ENCODE results near the gene EIF2S1. TPM values are rescaled to one million over a fixed set of nuclear protein-coding genes. Genes with fewer than 3 reads are reported as not detected.
"Not testable (repeated sequence)": the region's sequence is repeated elsewhere in the genome, so short reads cannot be mapped to it uniquely, and the experiment has no call there.

Gene EIF2S1
- total RNA-seq (2014; rRNA removed; shearing (Covaris generic); ENCODE audit: low replicate concordance) = 171 and 266 TPM in 2 replicates

DNA sequence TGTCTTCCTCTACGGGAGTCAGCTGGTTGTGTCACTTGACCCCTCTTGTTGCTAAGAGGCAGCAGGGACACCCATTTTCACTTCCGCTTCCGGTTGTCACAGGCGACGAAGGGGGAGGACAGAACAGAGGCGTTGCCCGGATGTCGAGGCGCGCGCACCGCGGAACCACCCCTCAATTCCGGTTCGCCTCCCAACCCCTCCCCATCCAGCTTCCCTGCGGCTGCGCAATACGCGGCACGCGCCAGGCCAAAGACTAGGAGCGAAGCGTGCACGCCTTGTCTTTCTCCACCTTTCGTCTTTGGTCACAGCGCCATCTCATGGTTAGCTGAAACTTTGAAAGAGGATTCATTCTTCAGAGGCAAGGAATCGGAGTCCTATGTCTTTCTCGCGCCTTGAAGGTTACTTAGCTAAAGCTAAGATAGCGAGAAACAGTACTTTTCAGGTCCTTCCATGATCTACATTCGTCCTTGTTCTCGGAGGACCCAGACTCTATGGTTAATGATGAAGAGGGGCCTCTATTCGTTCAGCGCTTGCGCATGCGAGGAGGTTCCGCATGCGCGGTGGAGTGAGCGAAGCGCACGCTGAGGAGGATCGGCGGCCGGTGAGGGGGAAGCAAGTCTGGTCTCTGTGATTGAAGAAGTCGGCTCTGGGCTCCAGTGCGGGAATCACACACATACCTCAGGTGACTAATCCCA lies at the start of gene EIF2S1, which contains the start of gene ATP6V1D:
Gene EIF2S1 (plus strand): TSS at position 554 of the 695 bp plus-strand sequence. CDS start 4,440 bp downstream, outside the sequence.
Gene ATP6V1D (minus strand): TSS at position 30 of the 695 bp plus-strand sequence. CDS start 106 bp downstream, outside the sequence.
- Histone ChIP-seq H3K27me3 (ENCODE audit: low read length) (no peaks in the 10 kb centered on the region), H3K36me3 (ENCODE audit: insufficient read depth, low read length) (peaks cover 34% of the 10 kb centered on the region), H2AFZ (ENCODE audit: low read length) (peak within 1 kb of the TSS; percentile 97), H3K9me3 (ENCODE audit: low read length) (no peaks in the 10 kb centered on the region), H4K20me1 (ENCODE audit: insufficient read depth, low read depth, low read length) (peaks cover 33% of the 10 kb centered on the region), H3K9me2 (replicated peaks; ENCODE audit: insufficient read depth, low read length) (no peaks in the 10 kb centered on the region), H3K4me1 (ENCODE audit: low read length) (peaks cover 55% of the 10 kb centered on the region), H3K4me3 (ENCODE audit: low read length) (peak within 1 kb of the TSS; percentile 78), H3K79me2 (ENCODE audit: low read length) (peaks cover 95% of the 10 kb centered on the region), H3K9ac (ENCODE audit: low read length) (peak within 1 kb of the TSS; percentile 92), H3K4me2 (ENCODE audit: low read depth, low read length, poor library complexity, severe bottlenecking) (peak within 1 kb of the TSS; percentile 88), H3K27ac (ENCODE audit: low read length) (peak within 1 kb of the TSS; percentile 87)
- DNase-seq = peak; percentile 100

DNA sequence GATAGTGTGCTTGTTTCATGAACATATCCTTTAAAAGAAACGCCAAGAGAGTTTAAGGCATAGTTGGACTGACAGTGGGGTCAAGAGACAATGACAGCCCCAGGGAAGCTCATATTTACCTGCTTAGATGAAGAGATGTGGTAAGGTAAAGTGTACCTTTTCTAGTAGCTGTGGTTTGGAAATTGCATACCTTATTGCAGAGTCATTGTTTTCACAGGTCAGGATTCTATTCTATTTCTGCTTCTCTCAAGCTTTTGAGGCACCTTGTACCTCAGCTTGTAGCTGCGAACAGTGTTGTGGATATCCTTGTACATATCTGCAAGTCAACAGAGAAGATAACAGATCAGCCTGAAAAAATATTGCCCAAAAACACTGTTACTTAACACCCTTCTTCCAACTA lies 48.3 kb upstream of the EIF2S1 start:
- Histone ChIP-seq H2AFZ (ENCODE audit: low read length) (no peak overlapping the region), H3K4me3 (ENCODE audit: low read length) (no peak overlapping the region), H3K9ac (ENCODE audit: low read length) (no peak overlapping the region), H3K36me3 (ENCODE audit: insufficient read depth, low read length) (no peaks in the 10 kb centered on the region), H4K20me1 (ENCODE audit: insufficient read depth, low read depth, low read length) (no peaks in the 10 kb centered on the region), H3K4me1 (ENCODE audit: low read length) (no peaks in the 10 kb centered on the region), H3K4me2 (ENCODE audit: low read depth, low read length, poor library complexity, severe bottlenecking) (no peak overlapping the region), H3K27me3 (ENCODE audit: low read length) (no peaks in the 10 kb centered on the region), H3K27ac (ENCODE audit: low read length) (no peak overlapping the region), H3K79me2 (ENCODE audit: low read length) (no peaks in the 10 kb centered on the region), H3K9me2 (replicated peaks; ENCODE audit: insufficient read depth, low read length) (no peaks in the 10 kb centered on the region), H3K9me3 (ENCODE audit: low read length) (no peaks in the 10 kb centered on the region)
- DNase-seq = no peak

DNA sequence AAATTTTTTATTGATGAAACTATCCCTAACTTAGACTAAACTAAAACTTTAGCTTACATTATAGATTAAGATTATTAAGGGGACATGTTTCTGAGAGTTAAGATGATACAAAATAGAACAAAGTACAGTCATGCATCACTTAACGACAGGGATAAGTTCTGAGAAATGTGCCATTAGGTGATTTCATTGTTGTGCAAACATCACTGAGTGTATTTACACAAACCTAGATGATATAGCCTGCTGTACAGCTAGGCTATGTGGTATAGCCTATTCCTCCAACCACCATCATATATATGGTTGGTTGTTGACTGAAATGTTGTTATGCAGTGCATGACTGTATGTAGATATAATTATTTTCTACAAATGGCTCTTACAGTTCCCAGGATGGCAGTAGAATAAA lies 47.0 kb upstream of the EIF2S1 start:
- H3K79me2 ChIP-seq (ENCODE audit: low read length) = no peaks in the 10 kb centered on the region
- no peaks in the 10 kb centered on the region for H3K9me2 ChIP-seq (replicated peaks; ENCODE audit: insufficient read depth, low read length)
- no peak overlapping the region for H3K27ac ChIP-seq (ENCODE audit: low read length)
- no peak overlapping the region for H3K9ac ChIP-seq (ENCODE audit: low read length)
- H2AFZ ChIP-seq (ENCODE audit: low read length) = no peak overlapping the region
- H3K36me3 ChIP-seq (ENCODE audit: insufficient read depth, low read length) = no peaks in the 10 kb centered on the region
- DNase-seq = no peak
- H3K4me1 ChIP-seq (ENCODE audit: low read length) = no peaks in the 10 kb centered on the region
- H3K4me3 ChIP-seq (ENCODE audit: low read length) = no peak overlapping the region
- no peaks in the 10 kb centered on the region for H4K20me1 ChIP-seq (ENCODE audit: insufficient read depth, low read depth, low read length)
- H3K4me2 ChIP-seq (ENCODE audit: low read depth, low read length, poor library complexity, severe bottlenecking) = no peak overlapping the region
- no peaks in the 10 kb centered on the region for H3K9me3 ChIP-seq (ENCODE audit: low read length)
- no peaks in the 10 kb centered on the region for H3K27me3 ChIP-seq (ENCODE audit: low read length)

DNA sequence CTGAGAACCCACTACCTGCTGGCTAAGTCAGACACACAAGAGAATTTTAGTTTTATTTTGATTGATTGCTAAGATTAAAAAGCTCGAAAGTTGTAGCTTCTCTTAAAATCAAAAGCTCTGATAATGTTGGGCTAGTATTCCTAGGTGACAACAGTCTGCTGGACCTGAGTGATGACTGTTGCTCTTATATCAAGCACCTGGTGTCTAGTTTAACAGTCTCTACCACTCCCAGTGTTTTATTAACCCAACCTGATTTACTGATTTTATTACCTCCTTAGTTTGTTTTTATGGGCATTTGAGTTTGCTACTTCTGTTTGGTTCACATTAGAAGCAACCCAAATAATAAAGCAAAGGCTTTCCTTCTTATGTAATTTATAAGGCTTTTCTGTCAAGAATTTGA lies 42.3 kb upstream of the EIF2S1 start:
- Histone ChIP-seq H3K4me3 (ENCODE audit: low read length) (no peak overlapping the region), H3K9me2 (replicated peaks; ENCODE audit: insufficient read depth, low read length) (no peaks in the 10 kb centered on the region), H4K20me1 (ENCODE audit: insufficient read depth, low read depth, low read length) (no peaks in the 10 kb centered on the region), H3K36me3 (ENCODE audit: insufficient read depth, low read length) (no peaks in the 10 kb centered on the region), H3K4me1 (ENCODE audit: low read length) (no peaks in the 10 kb centered on the region), H3K9me3 (ENCODE audit: low read length) (no peaks in the 10 kb centered on the region), H3K9ac (ENCODE audit: low read length) (no peak overlapping the region), H3K27ac (ENCODE audit: low read length) (no peak overlapping the region), H3K4me2 (ENCODE audit: low read depth, low read length, poor library complexity, severe bottlenecking) (no peak overlapping the region), H2AFZ (ENCODE audit: low read length) (no peak overlapping the region), H3K27me3 (ENCODE audit: low read length) (no peaks in the 10 kb centered on the region), H3K79me2 (ENCODE audit: low read length) (no peaks in the 10 kb centered on the region)
- DNase-seq = no peak

DNA sequence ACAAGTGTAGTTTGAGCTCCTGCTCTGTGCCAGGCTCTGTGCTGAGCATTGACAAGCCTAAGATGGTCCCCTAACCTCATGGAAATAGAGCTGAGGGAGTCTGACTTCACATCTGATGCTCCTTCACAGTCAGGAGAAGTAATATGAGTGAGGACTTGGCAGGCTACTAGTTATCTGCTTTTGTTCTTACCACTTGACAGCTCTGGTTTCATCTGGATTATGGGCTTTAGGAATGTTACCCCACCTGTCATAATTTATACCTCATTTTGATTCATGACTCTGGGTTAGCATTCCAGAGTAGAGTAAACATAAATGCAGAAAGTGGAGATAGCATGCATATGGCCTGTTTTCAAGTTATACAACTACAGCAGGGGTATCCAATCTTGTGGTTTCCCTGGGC lies 41.0 kb upstream of the EIF2S1 start:
- no peaks in the 10 kb centered on the region for H3K9me3 ChIP-seq (ENCODE audit: low read length)
- H3K4me2 ChIP-seq (ENCODE audit: low read depth, low read length, poor library complexity, severe bottlenecking) = no peak overlapping the region
- no peak overlapping the region for H3K4me3 ChIP-seq (ENCODE audit: low read length)
- no peaks in the 10 kb centered on the region for H3K79me2 ChIP-seq (ENCODE audit: low read length)
- no peaks in the 10 kb centered on the region for H4K20me1 ChIP-seq (ENCODE audit: insufficient read depth, low read depth, low read length)
- no peak overlapping the region for H3K9ac ChIP-seq (ENCODE audit: low read length)
- H3K9me2 ChIP-seq (replicated peaks; ENCODE audit: insufficient read depth, low read length) = no peaks in the 10 kb centered on the region
- no peak for DNase-seq
- no peaks in the 10 kb centered on the region for H3K4me1 ChIP-seq (ENCODE audit: low read length)
- H3K36me3 ChIP-seq (ENCODE audit: insufficient read depth, low read length) = 0 out of 2 replicates have a peak, but pooled peaks cover 3% of the 10 kb centered on the region
- H3K27me3 ChIP-seq (ENCODE audit: low read length) = no peaks in the 10 kb centered on the region
- no peak overlapping the region for H2AFZ ChIP-seq (ENCODE audit: low read length)
- H3K27ac ChIP-seq (ENCODE audit: low read length) = no peak overlapping the region

DNA sequence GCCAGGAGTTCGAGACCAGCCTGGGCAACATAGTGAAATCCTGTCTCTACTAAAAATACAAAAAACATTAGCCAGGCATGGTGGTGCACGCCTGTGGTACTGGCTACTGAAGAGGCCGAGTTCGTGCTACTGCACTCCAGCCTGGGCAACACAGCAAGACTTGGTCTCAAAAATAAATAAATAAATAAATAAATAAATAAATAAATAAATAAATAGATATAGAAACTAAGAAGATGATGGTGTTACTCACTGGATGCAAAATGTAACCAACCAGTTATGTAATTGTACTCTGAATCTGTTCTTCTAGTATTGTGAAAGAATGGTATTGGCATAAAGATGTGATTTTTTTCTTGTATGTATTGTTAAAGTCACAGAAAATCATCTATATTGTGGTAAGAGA lies 30.5 kb upstream of the EIF2S1 start:
- not testable (repeated sequence) for H3K4me3 ChIP-seq (ENCODE audit: low read length); H3K36me3 ChIP-seq (ENCODE audit: insufficient read depth, low read length); H3K79me2 ChIP-seq (ENCODE audit: low read length); H3K4me1 ChIP-seq (ENCODE audit: low read length); H3K9me2 ChIP-seq (replicated peaks; ENCODE audit: insufficient read depth, low read length); H2AFZ ChIP-seq (ENCODE audit: low read length); H3K4me2 ChIP-seq (ENCODE audit: low read depth, low read length, poor library complexity, severe bottlenecking); DNase-seq; H3K9ac ChIP-seq (ENCODE audit: low read length); H4K20me1 ChIP-seq (ENCODE audit: insufficient read depth, low read depth, low read length); H3K27me3 ChIP-seq (ENCODE audit: low read length); H3K9me3 ChIP-seq (ENCODE audit: low read length); H3K27ac ChIP-seq (ENCODE audit: low read length)

DNA sequence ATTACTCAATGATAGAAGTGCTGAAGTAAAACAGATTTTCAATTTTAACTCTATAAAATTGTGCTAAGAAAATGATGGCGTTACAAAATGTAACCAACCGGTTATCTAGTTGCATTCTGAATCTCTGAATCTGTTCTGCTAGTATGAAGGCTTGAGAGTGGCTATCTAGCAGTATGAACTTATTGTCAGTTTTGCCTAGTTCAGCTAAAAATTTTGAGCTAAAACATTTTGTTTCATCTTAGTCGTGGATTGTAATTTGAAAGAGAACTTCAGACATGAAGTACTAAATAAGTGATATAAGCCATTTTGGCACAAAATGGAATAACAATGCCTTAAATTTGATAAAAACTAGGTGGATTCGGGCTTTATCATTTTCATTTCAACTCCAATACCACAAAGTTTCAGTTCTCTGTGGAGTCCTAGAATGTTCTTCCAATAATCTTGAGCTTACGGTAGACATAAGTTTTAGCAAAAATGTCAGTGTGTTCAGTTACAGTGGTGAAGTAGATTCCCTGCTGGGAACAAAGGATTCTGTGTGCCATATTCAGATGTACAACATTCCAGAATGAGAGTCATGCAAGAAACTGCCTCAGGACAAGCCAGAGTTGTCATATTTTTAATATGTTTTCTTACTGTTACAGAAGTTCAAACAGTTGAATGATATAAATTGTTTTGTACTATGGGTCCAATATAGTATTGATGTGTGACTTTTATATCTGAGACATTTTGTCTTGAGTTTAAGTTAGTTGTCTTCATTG lies 28.6 kb upstream of the EIF2S1 start:
- no peak overlapping the region for H3K9ac ChIP-seq (ENCODE audit: low read length)

DNA sequence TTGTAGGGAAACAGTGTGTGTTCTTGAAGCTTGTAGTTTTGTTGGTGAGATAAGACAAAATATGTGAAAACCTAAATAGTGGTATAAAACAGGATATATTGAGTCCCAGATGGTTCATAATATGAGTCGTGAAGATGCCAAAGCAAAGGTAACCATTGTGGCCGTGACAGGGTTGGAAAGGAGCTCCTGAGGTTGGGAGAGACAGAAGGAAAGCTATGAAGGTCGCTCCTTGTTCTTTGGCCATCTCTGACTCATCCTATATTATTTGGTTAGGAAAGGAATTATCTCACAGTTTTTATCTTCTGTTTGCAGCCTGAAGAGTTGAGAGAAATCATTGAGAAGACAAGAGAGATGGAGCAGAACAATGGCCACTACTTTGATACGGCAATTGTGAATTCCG lies 27.7 kb upstream of the EIF2S1 start:
- no peaks in the 10 kb centered on the region for H4K20me1 ChIP-seq (ENCODE audit: insufficient read depth, low read depth, low read length)

More for the DNA sequence above, 28.6 kb upstream of the EIF2S1 start:
- Histone ChIP-seq H3K27ac (ENCODE audit: low read length) (no peak overlapping the region), H3K79me2 (ENCODE audit: low read length) (no peaks in the 10 kb centered on the region), H3K4me1 (ENCODE audit: low read length) (no peaks in the 10 kb centered on the region), H3K4me3 (ENCODE audit: low read length) (no peak overlapping the region), H3K4me2 (ENCODE audit: low read depth, low read length, poor library complexity, severe bottlenecking) (no peak overlapping the region), H2AFZ (ENCODE audit: low read length) (no peak overlapping the region), H3K9me2 (replicated peaks; ENCODE audit: insufficient read depth, low read length) (no peaks in the 10 kb centered on the region), H3K9me3 (ENCODE audit: low read length) (no peaks in the 10 kb centered on the region), H4K20me1 (ENCODE audit: insufficient read depth, low read depth, low read length) (no peaks in the 10 kb centered on the region), H3K27me3 (ENCODE audit: low read length) (no peaks in the 10 kb centered on the region), H3K36me3 (ENCODE audit: insufficient read depth, low read length) (peaks cover 17% of the 10 kb centered on the region; the same call in 1 of the 2 replicates)
- no peak for DNase-seq

More for the DNA sequence above, 27.7 kb upstream of the EIF2S1 start:
- no peak for DNase-seq
- no peak overlapping the region for H3K4me2 ChIP-seq (ENCODE audit: low read depth, low read length, poor library complexity, severe bottlenecking)
- no peaks in the 10 kb centered on the region for H3K9me2 ChIP-seq (replicated peaks; ENCODE audit: insufficient read depth, low read length)
- no peaks in the 10 kb centered on the region for H3K79me2 ChIP-seq (ENCODE audit: low read length)
- H3K9ac ChIP-seq (ENCODE audit: low read length) = no peak overlapping the region
- H3K4me1 ChIP-seq (ENCODE audit: low read length) = no peaks in the 10 kb centered on the region
- H2AFZ ChIP-seq (ENCODE audit: low read length) = no peak overlapping the region
- H3K27ac ChIP-seq (ENCODE audit: low read length) = no peak overlapping the region
- peaks cover 17% of the 10 kb centered on the region; the same call in 1 of the 2 replicates for H3K36me3 ChIP-seq (ENCODE audit: insufficient read depth, low read length)
- H3K4me3 ChIP-seq (ENCODE audit: low read length) = no peak overlapping the region
- no peaks in the 10 kb centered on the region for H3K9me3 ChIP-seq (ENCODE audit: low read length)
- H3K27me3 ChIP-seq (ENCODE audit: low read length) = no peaks in the 10 kb centered on the region

Data from Karpas-422 (cell line).